Measurements from ENCODE around the gene CAPN12.
A peak's percentile ranks its signal among the peaks of the same experiment; 100 is the strongest.

The CAPN12 gene

DNA sequence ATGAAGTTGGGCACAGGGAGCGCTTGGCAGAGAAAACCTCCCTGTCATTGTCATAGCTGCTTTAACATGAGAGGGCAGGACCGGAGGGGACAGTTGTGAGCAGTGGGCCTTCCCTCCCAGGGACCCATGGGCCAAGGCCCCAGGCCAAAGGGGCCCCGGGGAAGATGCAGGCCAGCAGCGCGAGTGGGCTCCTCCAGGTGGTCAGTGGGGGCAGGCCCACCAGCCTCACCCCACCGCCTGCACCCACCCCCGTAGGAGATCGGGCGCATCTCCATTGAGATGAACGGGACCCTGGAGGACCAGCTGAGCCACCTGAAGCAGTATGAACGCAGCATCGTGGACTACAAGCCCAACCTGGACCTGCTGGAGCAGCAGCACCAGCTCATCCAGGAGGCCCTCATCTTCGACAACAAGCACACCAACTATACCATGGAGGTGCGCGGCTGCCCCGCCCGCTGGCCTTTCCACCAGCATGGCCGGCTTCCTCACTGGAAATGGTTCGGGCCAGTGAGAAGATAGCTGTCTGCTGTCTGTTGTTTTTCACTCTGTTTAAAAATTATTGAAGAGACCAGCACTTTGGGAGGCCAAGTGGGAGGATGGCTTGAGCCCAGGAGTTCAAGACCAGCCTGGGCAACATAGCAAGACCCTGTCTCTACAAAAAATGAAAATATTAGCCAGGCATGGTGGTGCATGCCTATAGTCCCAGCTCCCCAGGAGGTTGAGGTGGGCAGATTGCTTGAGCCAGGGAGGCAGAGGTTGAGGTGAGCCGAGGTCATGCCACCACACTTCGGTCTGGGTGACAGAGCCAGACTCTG, 18.6 kb downstream of the CAPN12 start:
- DNase-seq (ENCODE audit: low spot score), result no peak

DNA sequence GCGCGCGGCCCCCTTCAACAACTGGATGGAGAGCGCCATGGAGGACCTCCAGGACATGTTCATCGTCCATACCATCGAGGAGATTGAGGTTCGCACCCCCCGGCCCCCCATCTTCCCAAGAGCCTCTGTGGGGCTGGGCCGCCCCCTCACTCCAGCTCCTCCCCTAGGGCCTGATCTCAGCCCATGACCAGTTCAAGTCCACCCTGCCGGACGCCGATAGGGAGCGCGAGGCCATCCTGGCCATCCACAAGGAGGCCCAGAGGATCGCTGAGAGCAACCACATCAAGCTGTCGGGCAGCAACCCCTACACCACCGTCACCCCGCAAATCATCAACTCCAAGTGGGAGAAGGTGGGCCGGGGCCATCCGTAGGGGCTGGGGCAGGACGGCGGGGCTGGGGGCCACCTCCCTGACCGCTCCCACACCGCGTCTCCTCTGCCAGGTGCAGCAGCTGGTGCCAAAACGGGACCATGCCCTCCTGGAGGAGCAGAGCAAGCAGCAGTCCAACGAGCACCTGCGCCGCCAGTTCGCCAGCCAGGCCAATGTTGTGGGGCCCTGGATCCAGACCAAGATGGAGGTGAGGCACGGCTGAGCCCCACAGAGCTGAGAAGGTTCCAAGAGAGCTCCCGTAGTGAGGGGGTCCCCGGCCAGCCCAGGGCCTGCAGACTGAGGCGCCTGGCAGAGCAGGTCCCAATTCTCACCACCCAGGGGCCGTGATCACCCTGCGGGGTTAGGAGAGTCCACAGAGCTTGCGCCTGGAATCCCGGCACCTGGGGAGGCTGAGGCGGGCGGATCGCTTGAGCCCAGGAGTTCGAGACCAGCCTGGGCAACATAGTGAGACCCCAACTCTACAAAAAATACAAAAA, 20.1 kb downstream of the CAPN12 start:
- DNase-seq (ENCODE audit: low spot score), result no peak

DNA sequence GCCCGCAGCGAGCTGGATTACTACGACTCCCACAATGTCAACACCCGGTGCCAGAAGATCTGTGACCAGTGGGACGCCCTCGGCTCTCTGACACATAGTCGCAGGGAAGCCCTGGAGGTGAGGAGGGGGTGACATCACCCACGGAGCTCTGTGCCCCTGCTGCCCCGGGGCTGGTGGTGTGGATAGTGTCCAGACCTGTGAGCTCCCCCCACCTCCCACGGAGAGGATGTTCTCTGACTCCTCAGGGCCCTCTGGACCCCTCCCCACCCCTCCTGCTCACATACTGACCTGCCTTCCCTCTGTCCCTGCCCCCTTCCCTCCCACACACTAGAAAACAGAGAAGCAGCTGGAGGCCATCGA, 20.7 kb downstream of the CAPN12 start:
- no peak for DNase-seq (ENCODE audit: low spot score)

DNA sequence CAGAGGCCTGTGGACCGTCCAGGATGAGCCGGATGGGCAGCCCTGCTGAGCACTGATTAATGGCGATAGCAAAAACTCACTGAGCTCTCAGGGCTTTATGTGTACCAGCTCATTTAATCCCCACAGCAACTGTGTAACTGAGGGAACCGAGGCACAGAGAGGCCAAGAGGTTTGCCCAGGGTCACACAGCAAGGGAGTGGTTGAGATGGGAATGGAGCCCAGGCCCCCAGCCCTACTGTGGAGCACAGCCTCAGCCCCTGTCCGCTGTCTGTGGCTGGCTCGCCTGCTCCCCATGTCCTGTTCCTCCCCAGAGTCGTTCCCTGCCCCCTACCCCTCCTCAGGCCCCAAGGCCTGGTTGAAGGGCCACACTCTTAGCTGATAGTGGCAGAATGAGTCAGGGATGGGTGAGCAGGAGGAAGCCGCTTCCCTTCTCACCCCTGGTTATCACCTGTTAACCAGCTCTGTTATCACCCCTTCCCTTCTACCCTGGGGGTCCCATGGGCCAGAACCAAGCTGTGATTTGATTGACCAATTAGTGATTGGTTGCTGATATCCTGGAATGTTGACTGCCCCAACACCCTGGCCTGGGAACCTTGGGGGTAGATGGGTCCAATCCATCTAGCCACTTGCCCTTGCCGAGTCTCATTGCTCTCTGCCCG, 21.2 kb downstream of the CAPN12 start:
- no peak for DNase-seq (ENCODE audit: low spot score)

DNA sequence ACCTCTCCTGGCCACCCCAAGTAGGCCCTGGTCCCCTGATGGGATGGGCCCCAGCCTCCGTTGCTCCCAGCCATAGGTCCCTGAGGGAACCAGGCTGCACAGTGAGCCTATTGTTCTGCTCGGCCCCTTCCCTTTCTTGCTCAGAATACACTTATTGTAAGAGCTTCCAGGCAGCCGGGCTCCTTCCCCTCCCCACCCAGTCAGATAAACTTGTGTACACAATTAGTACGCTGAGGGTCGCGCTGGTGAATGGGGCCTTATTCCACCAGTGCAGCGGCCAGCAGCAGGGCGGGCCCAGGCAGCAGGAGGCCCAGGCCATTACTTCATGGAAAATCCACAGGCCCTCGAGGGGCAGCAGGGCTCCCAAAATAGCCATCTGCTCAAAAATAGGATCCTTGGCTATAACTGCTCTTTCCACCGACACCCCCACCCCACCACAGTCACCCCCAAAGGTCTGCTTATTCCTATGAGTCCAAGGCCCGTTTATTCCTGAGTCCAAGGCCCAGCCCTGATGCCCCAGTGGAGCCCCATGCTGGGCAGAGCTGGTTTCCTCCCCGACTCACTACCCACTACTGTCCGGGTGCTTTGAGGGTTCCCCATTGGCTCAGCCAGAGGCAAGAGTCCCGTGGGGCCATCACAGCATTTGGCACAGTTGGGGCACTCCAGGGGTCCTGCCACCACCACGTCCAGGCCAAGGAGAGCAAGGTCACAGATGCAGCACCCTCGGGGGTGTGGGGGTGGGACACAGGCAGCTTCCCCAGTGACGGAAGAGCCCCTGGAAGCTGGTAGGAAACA, 22.1 kb downstream of the CAPN12 start:
- no peak for DNase-seq (ENCODE audit: low spot score)

DNA sequence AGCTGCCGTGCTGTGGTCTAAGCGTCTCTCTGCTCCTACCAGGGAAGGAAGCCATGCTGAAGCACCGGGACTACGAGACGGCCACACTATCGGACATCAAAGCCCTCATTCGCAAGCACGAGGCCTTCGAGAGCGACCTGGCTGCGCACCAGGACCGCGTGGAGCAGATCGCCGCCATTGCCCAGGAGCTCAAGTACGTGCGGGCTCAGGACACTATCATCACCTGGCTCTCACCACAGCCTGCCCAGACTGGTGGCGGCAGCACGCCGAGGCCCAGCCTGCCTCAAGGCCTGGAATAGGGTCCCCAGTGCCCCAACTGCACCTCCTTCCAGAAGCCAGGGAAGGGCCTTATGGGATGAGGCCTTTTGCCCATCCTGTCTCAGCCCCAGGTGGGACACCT, 22.8 kb downstream of the CAPN12 start:
- no peak for DNase-seq (ENCODE audit: low spot score)

DNA sequence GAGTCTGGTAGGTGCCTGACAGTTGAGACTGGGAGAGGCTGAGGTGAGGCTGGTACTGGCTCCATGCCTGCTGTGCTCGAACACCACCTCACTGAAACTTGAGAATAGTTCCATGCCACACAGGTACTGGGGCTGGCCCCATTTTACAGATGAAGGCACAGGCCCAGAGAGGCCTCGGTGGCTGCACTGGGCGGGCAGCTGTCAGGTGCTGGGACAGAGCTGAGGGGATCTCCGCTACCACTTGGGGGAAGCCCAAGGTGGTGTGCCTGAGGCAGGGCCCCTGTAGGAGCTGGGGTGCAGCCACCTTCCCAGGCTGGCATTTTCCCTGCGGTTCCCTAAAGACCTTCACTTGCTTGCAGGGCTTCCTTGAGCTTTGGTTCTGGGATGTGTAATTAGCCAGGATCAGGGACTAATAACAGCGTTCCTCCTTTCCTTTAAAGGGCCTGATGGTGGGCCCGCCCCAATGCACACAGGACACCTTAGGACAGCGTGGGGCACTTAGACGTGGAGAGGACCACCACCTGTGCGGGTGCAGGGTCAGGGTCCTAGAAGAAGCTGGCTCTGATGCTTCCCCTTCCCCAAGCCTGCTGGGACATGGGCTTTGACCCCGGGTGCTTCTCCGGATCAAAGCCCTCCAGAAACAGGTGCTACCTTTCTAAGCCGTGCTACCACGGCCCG, 23.6 kb downstream of the CAPN12 start:
- no peak for DNase-seq (ENCODE audit: low spot score)

DNA sequence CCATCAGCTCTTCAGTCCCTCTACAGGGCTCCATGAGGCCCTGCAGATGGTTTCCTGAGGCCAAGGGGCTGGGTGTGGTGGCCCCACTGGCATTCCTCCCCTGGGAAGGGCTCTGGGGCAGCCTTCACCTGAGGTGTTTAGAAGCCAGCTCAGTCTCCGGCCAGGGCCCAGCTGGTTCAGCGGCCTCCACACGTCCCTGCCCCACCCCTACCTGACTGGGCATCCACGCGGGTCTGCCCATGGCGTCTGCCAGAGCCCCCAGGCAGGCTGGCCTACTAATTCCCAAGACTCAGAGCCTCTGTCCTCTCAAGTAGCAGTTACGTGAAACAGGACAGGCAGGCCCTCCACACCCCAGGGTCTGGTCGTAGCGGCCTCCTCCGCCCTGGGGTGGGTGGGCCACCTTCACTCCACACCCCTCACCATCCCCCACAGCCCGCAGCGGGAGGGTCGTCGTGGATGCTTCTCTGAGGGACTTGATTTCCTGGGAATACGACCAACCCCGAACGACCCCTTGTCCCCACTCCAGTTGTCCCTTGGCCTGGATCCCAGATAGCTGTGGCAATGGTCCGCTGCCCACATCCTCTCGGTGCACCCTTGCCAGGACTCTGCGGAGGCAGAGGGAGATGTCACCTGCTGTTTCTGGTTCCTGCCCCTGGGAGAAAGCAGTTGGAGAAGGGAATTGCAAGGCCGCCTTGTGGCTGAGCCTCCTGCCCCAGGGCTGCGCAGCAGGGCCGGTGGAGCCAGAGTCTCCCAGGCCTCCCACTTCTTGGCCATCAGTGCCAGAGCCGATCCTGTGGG, 24.3 kb downstream of the CAPN12 start:
- DNase-seq (ENCODE audit: low spot score), result no peak

DNA sequence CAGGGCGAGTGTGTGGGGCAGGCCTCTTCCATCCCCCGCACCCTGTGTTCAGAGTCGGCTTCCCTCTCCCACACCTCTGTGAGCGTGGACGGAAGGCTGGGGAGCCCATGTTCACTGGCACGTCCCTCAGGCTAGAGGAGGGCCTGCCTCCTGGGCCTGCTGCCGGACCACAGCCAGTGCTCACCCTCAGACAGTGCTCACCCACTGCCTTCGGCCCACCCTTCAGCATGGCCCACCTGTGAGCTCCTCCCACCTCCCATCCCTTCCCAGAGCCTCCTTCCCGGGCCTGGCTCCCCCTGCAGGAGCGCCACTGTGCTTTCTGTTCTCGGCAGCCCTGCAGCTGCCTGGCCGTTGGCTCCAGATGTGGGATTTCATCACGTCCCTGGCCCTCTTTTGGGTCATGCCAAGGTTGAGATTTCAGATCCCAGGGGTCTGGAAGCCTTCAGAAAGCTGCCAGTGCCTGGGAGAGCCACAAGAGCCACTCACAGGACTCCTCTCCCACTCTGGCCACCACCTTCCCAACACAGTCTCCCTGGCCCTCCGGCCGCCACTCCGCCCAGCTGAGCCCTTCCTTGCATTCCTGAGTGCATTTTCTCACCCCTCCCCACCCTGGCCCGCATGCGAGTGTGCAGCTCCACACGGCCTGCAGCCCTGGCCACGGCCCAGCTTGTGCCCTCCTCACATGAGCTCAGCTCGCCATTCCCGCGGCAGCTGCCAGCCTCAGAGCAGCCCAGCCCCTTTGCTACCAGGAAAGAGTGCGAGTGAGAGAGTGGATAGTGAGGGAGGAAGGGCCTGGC, 25.3 kb downstream of the CAPN12 start:
- peak; percentile 87 for DNase-seq (ENCODE audit: low spot score)

DNA sequence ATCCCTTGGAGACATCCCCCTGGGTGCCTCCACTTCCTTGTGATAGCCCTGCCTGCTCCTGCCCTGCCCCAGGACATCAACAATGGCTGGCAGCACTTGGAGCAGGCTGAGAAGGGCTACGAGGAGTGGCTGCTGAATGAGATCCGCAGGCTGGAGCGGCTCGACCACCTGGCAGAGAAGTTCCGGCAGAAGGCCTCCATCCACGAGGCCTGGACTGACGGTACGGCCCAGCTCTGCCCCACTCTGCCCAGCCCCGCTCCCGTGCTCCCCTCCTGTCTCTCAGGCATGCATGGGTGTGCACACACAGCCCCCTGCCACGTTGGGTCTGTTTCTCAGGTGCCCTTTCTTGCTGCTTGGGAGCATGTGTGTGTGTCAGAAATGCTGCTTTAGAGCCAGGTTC, 26.4 kb downstream of the CAPN12 start:
- no peak for DNase-seq (ENCODE audit: low spot score)

DNA sequence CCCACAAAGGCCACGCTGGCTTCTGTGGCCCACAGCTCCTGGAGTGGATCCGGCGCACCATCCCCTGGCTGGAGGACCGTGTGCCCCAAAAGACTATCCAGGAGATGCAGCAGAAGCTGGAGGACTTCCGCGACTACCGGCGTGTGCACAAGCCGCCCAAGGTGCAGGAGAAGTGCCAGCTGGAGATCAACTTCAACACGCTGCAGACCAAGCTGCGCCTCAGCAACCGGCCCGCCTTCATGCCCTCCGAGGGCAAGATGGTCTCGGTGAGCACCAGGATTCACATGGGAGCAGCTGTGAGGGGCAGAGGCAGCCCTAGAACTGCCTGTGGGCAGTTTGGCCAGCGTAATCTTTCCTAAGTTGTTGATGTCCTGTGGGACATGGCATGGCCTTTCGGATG, 27.2 kb downstream of the CAPN12 start:
- DNase-seq (ENCODE audit: low spot score), result no peak

DNA sequence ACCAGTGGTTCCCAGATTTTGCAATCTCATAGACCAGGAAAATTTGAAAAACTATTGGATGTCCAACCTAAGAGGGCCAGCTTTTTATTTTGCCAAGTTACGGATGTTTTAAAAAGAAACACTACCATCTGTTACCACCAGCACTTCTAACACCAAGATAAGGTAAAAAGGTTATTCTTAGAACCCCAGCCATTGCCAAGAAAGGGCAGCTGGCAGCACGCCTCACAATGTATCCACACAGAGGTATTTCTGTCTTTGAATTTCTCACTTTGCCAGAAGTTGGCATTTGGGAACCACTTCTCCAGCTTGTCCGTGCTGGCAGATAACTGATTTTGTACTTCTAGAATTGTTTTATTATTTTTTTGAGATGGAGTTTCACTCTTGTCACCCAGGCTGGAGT, 28.7 kb downstream of the CAPN12 start:
- DNase-seq (ENCODE audit: low spot score), result no peak

DNA sequence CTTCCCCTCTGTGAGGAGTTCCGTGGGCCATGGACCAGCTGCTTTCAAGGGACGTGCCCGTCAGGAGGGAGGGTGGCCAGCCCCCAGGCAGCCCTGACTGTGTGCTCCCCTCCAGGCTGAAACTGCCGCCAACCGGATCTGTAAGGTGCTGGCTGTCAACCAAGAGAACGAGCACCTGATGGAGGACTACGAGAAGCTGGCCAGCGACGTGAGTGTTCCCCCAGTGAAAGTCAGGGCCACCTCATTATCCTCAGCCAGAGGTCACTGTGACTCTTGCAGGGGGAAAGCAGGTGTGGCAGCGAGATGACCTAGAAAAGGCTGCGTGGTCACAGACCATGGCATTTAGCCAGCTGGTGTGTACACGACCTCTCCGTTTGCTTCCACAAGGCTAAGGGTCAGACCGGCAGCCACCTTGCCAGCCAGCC, 29.9 kb downstream of the CAPN12 start:
- no peak for DNase-seq (ENCODE audit: low spot score)

DNA sequence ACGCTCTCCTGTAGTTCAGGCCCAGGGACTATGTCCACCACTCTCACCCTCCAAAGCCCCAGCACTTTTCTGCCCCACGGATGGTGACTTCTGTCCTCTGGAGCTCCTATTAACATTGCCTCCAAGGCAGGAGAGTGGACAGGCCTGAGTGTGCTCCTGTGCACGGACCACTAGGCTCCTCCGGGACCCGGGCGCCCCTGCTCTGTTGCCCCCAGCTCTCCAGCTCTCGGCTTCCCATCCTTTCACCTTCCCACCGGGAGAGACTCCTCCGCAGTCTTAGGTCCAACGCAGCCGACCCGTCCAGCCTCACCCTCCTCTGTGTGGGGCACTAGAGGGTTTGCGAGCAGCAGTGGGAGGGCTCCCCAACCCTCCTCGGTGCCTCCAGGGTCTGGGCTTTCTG, 30.4 kb downstream of the CAPN12 start:
- no peak for DNase-seq (ENCODE audit: low spot score)

DNA sequence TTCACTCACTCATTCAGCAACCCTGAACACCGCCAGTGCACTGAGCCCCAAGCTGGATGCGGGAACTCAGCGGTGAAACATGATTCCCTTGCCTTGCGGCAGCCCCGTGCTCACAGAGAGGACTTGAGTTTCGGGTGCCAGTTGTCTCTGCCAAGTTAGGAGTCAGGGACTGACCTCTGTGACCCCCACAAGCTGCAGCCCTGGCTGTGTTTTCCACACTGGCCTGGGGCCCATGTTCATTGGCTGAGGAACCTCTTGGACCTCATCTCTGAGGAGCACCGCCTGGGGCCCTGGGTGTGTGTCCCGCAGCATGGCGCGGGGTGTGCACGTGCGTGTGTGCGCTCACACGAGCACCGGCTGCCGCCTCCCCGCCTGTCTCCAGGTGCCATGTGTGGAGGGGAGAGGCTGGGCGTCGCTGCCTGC, 31.0 kb downstream of the CAPN12 start:
- no peak for DNase-seq (ENCODE audit: low spot score)

DNA sequence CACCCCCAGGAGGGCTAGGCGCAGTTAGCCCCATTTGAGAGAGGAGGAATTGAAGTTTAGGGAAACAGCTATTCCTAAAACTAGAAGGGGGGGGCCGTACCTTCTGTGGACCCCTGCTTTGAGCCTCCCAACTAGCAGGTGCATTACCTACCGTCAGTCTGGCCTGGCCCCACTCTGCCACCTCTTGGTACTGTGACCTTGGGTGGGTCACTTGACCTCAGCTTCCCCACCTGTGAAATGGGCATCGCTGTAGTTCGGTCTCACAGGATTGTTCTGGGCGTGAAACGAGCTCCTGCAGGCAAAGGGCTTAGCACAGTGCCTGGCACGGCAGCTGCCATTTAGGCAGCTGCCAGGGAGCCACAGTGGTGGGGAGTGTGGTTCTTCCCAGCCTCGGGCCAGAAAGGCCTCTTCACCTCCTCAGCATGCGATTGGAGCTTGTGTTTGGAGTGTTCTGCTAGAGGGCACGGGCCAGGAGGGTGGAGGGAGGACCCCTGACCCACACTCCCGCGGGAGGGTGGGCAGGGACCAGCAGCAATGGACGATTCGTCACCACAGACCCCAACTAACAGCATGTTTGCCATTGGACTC, 32.0 kb downstream of the CAPN12 start:
- DNase-seq (ENCODE audit: low spot score), result no peak

DNA sequence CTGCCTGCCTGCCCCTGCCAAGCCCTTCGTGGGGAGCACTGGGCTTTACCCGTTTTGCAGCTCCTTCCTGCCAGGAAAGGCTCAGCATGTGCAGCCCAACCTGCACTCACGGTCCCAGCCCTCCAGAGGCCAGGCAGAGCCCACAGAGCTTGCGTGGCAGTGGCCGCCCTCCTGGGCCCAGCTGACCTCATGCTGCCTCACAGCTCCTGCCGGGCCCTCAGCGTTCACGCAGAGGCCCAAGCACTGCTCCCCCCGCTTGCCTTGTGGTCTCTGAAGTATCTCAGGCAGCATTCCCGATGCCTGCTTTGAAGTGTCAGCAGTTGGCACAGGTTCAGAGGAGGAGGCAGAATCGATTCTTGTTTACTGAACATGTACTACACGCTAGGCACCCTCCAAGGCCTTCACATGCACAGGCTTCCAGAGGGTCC, 32.5 kb downstream of the CAPN12 start:
- DNase-seq (ENCODE audit: low spot score), result peak; percentile 97

DNA sequence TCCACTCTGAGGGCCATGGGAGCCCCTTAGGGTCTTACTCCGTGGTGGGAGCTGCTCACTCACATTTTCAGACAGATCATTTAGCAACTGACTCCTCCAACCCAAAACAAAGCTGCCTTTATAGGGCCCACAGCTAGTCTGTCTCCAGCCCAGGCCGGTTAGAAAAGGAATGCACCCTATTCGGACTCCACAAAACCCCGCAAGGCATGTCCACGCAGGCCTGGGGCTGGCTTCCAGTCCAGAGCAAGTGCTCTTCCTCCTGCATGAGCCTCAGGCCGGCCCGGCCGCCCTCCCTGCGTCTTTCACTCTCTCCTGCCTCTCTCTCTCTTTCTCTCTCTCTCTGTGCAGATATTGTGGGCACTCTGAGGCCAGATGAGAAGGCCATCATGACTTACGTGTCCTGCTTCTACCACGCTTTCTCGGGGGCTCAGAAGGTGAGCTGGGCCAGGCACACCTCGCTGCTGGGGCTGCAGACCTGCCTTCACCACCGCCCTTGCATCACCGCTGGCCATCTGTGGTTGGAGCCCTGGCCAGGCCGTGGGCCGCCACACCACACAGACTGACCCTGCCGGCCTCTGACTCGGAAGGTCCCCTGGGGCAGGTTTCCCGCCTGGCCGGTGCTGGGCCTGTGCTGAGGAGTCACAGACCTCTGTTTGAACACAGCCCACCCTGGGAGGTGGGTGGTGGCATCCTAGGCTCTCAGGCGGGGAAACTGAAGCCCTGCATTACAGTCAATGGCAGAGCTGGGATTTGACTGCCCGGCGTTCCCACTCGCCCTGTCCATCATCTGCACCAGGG, 33.1 kb downstream of the CAPN12 start:
- DNase-seq (ENCODE audit: low spot score), result peak; percentile 56

DNA sequence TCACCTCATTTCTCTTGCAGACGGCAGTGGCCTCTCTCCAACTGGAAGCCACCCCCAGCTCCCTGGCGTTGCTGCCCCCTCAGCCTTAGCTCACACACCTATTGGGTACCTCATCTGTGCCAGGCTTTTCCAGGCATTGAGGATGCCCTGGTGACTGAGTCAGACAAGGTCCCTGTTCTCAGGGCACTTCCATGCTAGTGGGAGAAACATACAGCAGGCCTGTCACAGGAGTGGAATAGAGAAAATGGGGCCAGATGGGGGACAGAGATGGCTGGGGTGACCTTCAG, 33.9 kb downstream of the CAPN12 start:
- DNase-seq (ENCODE audit: low spot score), result no peak
